GM19438 (cell line): ENCODE results near the gene HIBADH.
"Not testable (repeated sequence)": the region's sequence is repeated elsewhere in the genome, so short reads cannot be mapped to it uniquely, and the experiment has no call there.

Source experiments
- ATAC-seq: cut with Tn5 transposase; IDR thresholded peaks from one replicate; pipeline ENCODE4 v1.9.1; 2021; ENCODE audit warnings: low read depth; ENCODE audit not compliant: unreplicated experiment

Gene HIBADH

GRCh38 chr7:27516421-27516820 lies 146.3 kb downstream of the HIBADH start:
- no peak for ATAC-seq

- no peak for ATAC-seq
These were observed 146.8 kb downstream of the HIBADH start for GRCh38 chr7:27515933-27516332.

- ATAC-seq: no peak
These were observed 147.8 kb downstream of the HIBADH start for GRCh38 chr7:27514861-27515260.

GRCh38 chr7:27513885-27514284 lies 148.8 kb downstream of the HIBADH start:
- no peak for ATAC-seq

GRCh38 chr7:27511370-27511769 lies 151.3 kb downstream of the HIBADH start:
- ATAC-seq: not testable (repeated sequence)

GRCh38 chr7:27510541-27510940 lies 152.1 kb downstream of the HIBADH start:
- ATAC-seq: no peak

GRCh38 chr7:27501879-27502278 lies 160.8 kb downstream of the HIBADH start:
- ATAC-seq: not testable (repeated sequence)

- ATAC-seq: no peak
These were observed 161.7 kb downstream of the HIBADH start for GRCh38 chr7:27501001-27501400.

GRCh38 chr7:27492224-27492623 lies 170.5 kb downstream of the HIBADH start:
- no peak for ATAC-seq

GRCh38 chr7:27491534-27491933 lies 171.1 kb downstream of the HIBADH start:
- ATAC-seq: no peak

- ATAC-seq: no peak
These were observed 175.2 kb downstream of the HIBADH start for GRCh38 chr7:27487509-27487908.

- ATAC-seq: no peak
These were observed 178.2 kb downstream of the HIBADH start for GRCh38 chr7:27484451-27484850.

GRCh38 chr7:27482219-27482618 lies 180.5 kb downstream of the HIBADH start:
- no peak for ATAC-seq

GRCh38 chr7:27478556-27478955 lies 184.1 kb downstream of the HIBADH start:
- no peak for ATAC-seq

- no peak for ATAC-seq
These were observed 184.6 kb downstream of the HIBADH start for GRCh38 chr7:27478084-27478483.

- ATAC-seq: no peak
These were observed 186.2 kb downstream of the HIBADH start for GRCh38 chr7:27476493-27476892.
